Activated CD4-positive, alpha-beta T cell treated with anti-CD3 and anti-CD28 coated beads, Interleukin-2, amount 10 ng/mL, durations not matched to agents 7 days and 5 days (primary cell): ENCODE results near the gene GGTA1. TPM values are rescaled to one million over a fixed set of nuclear protein-coding genes. Genes with fewer than 3 reads are reported as not detected.
"Not testable (repeated sequence)": the region's sequence is repeated elsewhere in the genome, so short reads cannot be mapped to it uniquely, and the experiment has no call there.

ENCODE experiments used
- CTCF ChIA-PET: fragments of 350-600 bp; sonication (Branson Sonifier 250); formaldehyde crosslinking; loops from one replicate; lab custom pipeline; 2021; ENCODE audit warnings: antibody characterized with exemption; lab: Charles Lee
- POLR2A ChIA-PET: fragments of 350-600 bp; sonication (Branson Sonifier 250); formaldehyde crosslinking; loops from one replicate; lab custom pipeline; 2021; ENCODE audit warnings: antibody characterized with exemption; lab: Charles Lee
- DNase-seq: peaks from one replicate; pipeline ENCODE4 v3.0.0-alpha.2; 2020
- H3K27ac Mint-ChIP-seq: one replicate; pipeline ENCODE4 v1.8.0; 2021; ENCODE audit warnings: mild to moderate bottlenecking, moderate library complexity, mixed read lengths
- H3K27me3 Mint-ChIP-seq: one replicate; pipeline ENCODE4 v1.8.0; 2021; ENCODE audit warnings: mixed read lengths
- H3K36me3 Mint-ChIP-seq: one replicate; pipeline ENCODE4 v1.8.0; 2021; ENCODE audit warnings: low read depth, mixed read lengths
- H3K4me1 Mint-ChIP-seq: one replicate; pipeline ENCODE4 v1.8.0; 2021; ENCODE audit warnings: mixed read lengths
- H3K4me3 Mint-ChIP-seq: one replicate; pipeline ENCODE4 v1.8.0; 2021; ENCODE audit warnings: mild to moderate bottlenecking, moderate library complexity, mixed read lengths
- H3K9me3 Mint-ChIP-seq: one replicate; pipeline ENCODE4 v1.8.0; 2021; ENCODE audit warnings: mixed read lengths
- total RNA-seq, 2 experiments: library from RNA; stranded (reverse); gene quantifications; one replicate each; pipeline ENCODE4 v1.2.3, GENCODE V29; 2021

Gene GGTA1
- total RNA-seq, 2 experiments from 2014 or later: not detected

DNA sequence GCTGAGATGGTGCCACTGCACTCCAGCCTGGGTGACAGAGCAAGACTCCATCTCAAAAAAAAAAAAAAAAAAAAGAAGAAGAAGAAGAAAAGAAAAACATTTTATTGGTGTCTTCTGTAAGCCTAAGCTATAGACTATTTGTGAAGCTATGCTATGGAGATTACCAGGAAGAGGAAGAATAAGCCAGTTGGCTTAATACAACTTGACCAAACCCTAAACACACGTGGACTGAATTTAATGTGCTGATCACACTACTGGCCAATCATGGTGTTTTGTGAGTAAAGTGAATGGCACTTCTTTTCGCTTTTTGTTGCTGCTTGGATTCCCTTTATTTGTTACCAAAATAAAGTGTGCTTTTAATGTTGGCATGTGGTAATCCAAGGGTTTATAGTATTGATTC, 49.9 kb downstream of the GGTA1 start:
- ChIA-PET POLR2A (no interaction called here), CTCF (interaction anchor here (1.3 kb wide), 1 partner anchor 101 kb away, joined by 3 read pairs; no protein-coding TSS in a partner anchor)
- no peak overlapping the region for H3K27ac Mint-ChIP-seq
- H3K36me3 Mint-ChIP-seq: no peaks in the 10 kb centered on the region
- H3K27me3 Mint-ChIP-seq: peaks cover 41% of the 10 kb centered on the region
- H3K4me1 Mint-ChIP-seq: peaks cover 11% of the 10 kb centered on the region
- H3K9me3 Mint-ChIP-seq: no peaks in the 10 kb centered on the region
- H3K4me3 Mint-ChIP-seq: no peak overlapping the region
- DNase-seq: no peak

DNA sequence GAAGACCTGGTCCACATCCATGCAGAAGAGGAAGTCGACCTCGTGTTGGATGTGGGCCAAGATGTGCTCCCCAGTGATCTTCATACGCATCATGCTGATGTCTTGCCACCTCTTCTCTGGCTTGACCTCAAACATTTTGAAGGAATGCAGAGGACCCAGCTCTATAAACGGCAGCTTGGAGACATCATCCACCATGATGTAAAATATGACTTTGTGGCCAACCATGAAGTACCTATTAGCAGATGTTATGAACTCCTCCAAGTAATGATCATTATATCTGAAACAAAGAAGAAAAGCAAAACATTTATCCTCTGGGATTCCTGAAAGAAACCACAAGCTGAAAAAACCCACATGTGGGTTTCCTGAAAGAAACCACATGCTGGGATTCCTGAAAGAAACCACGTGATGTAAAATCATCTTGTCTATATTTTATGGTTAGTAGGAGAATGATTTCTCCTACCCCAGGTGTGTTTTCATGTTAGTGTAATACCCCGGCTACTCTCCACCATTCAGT, 52.3 kb downstream of the GGTA1 start:
- ChIA-PET CTCF (interaction anchor here (0.7 to 1.1 kb wide), 2 partner anchors 10 to 249 kb away, joined by 3 to 5 read pairs; no protein-coding TSS in a partner anchor), POLR2A (no interaction called here)
- no peak for DNase-seq
- no peaks in the 10 kb centered on the region for H3K9me3 Mint-ChIP-seq
- H3K36me3 Mint-ChIP-seq: no peaks in the 10 kb centered on the region
- H3K27me3 Mint-ChIP-seq: peaks cover 45% of the 10 kb centered on the region
- H3K27ac Mint-ChIP-seq: no peak overlapping the region
- H3K4me1 Mint-ChIP-seq: peaks cover 11% of the 10 kb centered on the region
- H3K4me3 Mint-ChIP-seq: no peak overlapping the region

DNA sequence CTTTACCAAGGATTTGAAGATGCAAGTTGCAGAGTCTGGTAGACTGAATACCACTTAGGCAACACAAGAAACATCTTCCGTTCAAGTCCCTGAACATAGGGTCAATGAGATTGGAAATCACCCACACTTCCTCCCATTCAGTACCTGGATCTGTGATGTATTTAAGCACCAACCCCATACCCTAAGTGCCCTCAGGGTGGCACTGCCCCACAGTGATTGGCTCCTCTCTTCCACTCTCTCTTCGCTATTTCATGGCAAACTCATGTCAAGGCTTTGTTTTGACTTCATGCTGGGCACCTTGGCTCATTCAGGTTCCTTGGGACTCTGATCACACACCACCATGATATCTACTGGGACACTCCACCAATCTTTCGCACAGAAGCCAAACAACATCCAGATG, 53.7 kb downstream of the GGTA1 start:
- no peak overlapping the region for H3K27ac Mint-ChIP-seq
- no peak for DNase-seq
- H3K9me3 Mint-ChIP-seq: no peaks in the 10 kb centered on the region
- ChIA-PET CTCF (interaction anchor here (0.8 kb wide), 1 partner anchor 253 kb away, joined by 3 read pairs; no protein-coding TSS in a partner anchor), POLR2A (no interaction called here)
- H3K27me3 Mint-ChIP-seq: peaks cover 50% of the 10 kb centered on the region
- H3K4me3 Mint-ChIP-seq: no peak overlapping the region
- peaks cover 11% of the 10 kb centered on the region for H3K4me1 Mint-ChIP-seq
- no peaks in the 10 kb centered on the region for H3K36me3 Mint-ChIP-seq

DNA sequence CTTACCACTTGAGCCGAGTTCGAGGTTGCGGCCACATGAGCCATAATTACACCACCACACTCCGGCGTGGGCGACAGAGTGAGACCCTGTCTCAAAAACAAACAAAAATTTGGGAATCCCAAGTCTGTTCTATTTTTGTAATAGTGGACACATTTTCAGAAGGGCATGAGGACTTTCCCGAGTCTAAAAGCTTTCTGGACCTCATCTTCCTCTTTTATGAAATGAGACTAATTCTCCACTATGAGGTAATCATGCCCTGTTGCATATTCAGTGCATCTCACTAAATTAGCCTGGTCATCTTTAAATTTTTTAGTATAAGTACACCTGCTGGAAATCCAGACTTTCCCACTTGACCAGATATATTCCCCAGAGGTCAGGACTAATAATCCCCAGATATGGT, 55.7 kb downstream of the GGTA1 start:
- Mint-ChIP-seq H3K4me3 (no peak overlapping the region), H3K4me1 (peaks cover 11% of the 10 kb centered on the region)
- CTCF ChIA-PET: interaction anchor here (1.2 kb wide), 1 partner anchor 14 kb away, joined by 3 read pairs; no protein-coding TSS in a partner anchor

DNA sequence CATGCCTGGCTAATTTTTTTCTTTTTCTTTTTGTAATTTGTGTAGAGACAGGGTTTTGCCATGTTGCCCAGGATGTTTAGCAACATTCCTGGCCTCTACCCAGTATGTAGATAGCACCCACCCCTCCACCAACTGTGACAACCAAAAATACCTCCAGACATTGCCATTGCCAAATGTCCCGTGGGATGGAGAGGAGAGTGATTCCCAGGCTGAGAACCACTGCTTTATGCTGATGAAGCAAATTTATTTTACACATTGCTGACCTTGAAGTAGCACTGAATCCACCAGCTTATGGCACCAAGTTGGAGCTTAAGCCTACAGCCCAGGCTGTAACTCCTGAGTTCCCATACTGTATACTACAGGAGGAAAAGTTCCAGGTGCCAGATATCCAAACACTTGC, 58.5 kb downstream of the GGTA1 start:
- Mint-ChIP-seq H3K4me1 (no peaks in the 10 kb centered on the region), H3K36me3 (no peaks in the 10 kb centered on the region), H3K27me3 (peaks cover 48% of the 10 kb centered on the region), H3K9me3 (peaks cover 1% of the 10 kb centered on the region), H3K27ac (no peak overlapping the region), H3K4me3 (no peak overlapping the region)
- CTCF ChIA-PET: interaction anchor here (1.2 kb wide), 1 partner anchor 12 kb away, joined by 3 read pairs; no protein-coding TSS in a partner anchor
- POLR2A ChIA-PET: no interaction called here
- DNase-seq: no peak

More for the DNA sequence above, 55.7 kb downstream of the GGTA1 start:
- no peak overlapping the region for H3K27ac Mint-ChIP-seq
- H3K9me3 Mint-ChIP-seq: no peaks in the 10 kb centered on the region
- POLR2A ChIA-PET: no interaction called here
- peaks cover 56% of the 10 kb centered on the region for H3K27me3 Mint-ChIP-seq
- no peak for DNase-seq
- H3K36me3 Mint-ChIP-seq: no peaks in the 10 kb centered on the region

DNA sequence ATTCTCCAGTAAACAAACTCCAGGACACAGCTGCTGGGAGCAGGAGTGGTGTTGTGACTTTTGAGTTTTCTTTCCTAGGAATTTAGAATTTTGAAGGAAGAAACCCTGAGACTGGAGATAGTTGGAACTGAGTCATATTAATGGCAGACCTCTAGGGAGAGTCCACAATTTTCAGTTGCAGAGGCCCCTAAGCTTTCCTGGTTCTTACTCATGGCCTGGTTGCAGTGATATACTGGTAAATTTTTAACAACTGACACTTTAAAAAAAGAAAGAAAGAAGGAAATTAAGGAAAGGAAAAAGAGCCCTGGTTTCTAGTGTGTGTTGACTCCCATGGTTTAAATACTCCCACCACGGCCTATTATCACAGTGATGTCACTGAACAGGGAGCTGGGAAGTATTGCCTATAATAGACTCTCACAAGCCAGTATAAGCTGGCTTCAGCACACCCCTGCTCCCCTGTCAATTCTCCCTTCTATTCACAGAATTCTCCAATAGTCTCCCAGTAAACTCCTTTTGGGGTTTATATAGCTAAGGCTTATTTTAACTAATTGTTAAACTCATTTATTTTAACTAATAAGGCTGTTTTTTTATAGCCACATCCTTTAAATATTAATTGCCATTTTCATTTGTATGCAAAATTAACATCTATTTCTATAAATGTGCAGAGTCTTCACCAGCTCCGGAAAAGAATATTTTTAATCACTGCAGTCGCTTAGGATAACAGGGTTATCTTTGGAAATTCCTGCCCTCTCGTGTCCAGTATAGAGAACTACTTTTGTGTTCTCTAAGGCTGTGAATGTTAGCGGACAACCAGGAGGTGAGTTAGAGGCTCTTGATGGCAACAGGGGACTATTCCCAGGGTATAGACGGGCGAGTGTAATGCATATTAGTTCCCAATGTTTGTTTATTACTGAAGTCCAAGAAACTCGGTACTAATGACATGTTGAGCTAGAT, 59.7 kb downstream of the GGTA1 start:
- POLR2A ChIA-PET: no interaction called here

DNA sequence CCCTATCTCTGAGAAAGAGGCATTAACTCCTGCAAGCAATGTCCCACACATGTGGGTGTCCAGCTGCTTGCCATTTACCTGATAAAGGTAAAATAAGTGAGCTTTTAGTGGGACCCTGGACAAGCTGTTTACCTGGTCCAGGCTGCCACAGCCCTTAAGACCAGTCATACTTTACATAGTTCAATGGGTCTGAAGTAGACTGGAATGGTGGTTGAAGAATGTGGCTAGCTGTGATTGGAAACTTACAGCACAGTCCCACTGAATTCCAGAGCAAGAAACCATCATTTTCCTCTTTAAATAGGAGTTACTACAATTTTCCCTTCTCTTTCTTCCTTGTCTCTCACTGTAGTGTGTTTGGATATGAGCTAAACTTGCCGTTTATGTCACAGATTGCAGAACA, 60.6 kb downstream of the GGTA1 start:
- Mint-ChIP-seq H3K4me1 (no peaks in the 10 kb centered on the region), H3K27me3 (peaks cover 42% of the 10 kb centered on the region), H3K4me3 (no peak overlapping the region), H3K27ac (no peak overlapping the region), H3K9me3 (peaks cover 1% of the 10 kb centered on the region), H3K36me3 (no peaks in the 10 kb centered on the region)
- DNase-seq: no peak
- POLR2A ChIA-PET: no interaction called here
- CTCF ChIA-PET: interaction anchor here (1.1 to 1.4 kb wide), 2 partner anchors 16 to 119 kb away, joined by 3 to 5 read pairs; no protein-coding TSS in a partner anchor

More for the DNA sequence above, 59.7 kb downstream of the GGTA1 start:
- H3K27me3 Mint-ChIP-seq: peaks cover 46% of the 10 kb centered on the region
- no peak overlapping the region for H3K4me3 Mint-ChIP-seq
- no peak for DNase-seq
- no peak overlapping the region for H3K27ac Mint-ChIP-seq
- CTCF ChIA-PET: interaction anchor here (0.6 to 1.4 kb wide), 4 partner anchors 17 to 120 kb away, joined by 3 to 6 read pairs (median 4); no protein-coding TSS in a partner anchor
- H3K4me1 Mint-ChIP-seq: no peaks in the 10 kb centered on the region
- peaks cover 1% of the 10 kb centered on the region for H3K9me3 Mint-ChIP-seq
- no peaks in the 10 kb centered on the region for H3K36me3 Mint-ChIP-seq

DNA sequence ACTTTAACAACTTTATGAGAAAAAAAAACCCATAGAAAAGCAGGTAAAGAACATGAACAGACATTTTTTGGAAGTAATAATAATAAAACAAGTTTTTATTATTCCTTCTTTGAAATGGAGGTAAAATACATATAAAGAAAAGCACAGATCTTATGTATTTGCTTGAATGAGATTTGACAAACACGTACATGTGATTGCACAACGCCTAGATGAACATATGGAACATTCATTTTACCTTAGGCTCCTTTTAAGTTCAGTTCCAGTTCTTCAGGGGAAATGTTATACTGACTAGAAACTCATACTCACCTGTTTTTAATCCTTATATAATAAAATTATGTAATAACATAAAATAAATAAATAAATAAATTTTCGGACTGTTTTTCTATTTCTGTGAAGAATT, 61.8 kb downstream of the GGTA1 start:
- POLR2A ChIA-PET: no interaction called here
- no peak for DNase-seq
- no peaks in the 10 kb centered on the region for H3K36me3 Mint-ChIP-seq
- H3K4me1 Mint-ChIP-seq: no peaks in the 10 kb centered on the region
- H3K27ac Mint-ChIP-seq: no peak overlapping the region
- no peak overlapping the region for H3K4me3 Mint-ChIP-seq
- CTCF ChIA-PET: no interaction called here
- peaks cover 1% of the 10 kb centered on the region for H3K9me3 Mint-ChIP-seq
- peaks cover 41% of the 10 kb centered on the region for H3K27me3 Mint-ChIP-seq

DNA sequence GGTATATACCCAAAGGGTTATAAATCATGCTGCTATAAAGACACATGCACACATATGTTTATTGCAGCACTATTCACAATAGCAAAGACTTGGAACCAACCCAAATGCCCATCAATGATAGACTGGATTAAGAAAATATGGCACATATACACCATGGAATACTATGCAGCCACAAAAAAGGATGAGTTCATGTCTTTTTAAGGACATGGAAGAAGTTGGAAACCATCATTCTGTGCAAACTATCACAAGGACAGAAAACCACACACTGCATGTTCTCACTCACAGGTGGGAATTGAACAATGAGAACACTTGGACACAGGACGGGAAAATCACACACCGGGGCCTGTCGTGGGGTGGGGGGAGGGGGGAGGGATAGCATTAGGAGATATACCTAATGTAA, 62.6 kb downstream of the GGTA1 start:
- H3K27ac Mint-ChIP-seq, CTCF ChIA-PET, H3K9me3 Mint-ChIP-seq, DNase-seq, H3K4me1 Mint-ChIP-seq, H3K4me3 Mint-ChIP-seq, H3K36me3 Mint-ChIP-seq, POLR2A ChIA-PET: not testable (repeated sequence)
- peaks cover 36% of the 10 kb centered on the region for H3K27me3 Mint-ChIP-seq

DNA sequence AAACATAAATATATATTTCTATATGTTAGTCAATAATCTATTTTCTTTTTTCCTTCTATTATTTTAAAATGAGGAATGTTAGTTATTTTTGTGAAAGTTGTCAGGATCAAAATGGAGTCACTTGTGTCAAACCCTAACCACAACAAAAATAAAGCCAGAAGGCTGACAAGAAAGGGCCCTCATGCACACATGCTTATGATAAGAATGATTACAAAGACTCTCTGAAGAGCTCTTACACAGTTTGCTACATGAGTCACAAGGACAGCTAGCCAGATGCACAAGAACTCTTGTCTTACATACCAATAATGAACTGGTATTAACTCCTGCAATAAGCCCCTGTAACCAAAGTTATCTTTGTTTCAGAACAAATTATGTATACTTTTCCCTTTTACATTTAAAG, 64.7 kb downstream of the GGTA1 start:
- Mint-ChIP-seq H3K9me3 (peaks cover 1% of the 10 kb centered on the region), H3K36me3 (no peaks in the 10 kb centered on the region), H3K27me3 (peaks cover 29% of the 10 kb centered on the region), H3K4me3 (no peak overlapping the region), H3K27ac (no peak overlapping the region), H3K4me1 (no peaks in the 10 kb centered on the region)
- DNase-seq: no peak
- ChIA-PET CTCF (no interaction called here), POLR2A (no interaction called here)

DNA sequence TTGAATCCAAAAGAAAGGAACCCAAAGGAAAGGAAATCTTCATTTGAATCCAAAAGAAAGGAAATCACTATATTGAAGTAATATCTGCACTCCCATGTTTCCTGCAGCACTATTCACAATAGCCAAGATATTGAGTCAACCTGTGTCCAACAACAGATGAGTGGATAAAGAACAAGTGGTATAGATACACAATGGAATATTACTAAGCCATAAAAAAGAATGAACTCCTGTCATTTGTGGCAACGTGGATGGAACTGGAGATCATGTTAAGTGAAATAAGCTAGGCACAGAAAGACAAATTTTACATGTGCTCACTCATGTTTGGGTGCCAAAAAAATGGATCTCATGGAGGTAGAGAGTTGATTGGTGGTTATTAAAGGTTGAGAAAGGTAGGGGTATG, 71.7 kb downstream of the GGTA1 start:
- Mint-ChIP-seq H3K9me3 (no peaks in the 10 kb centered on the region), H3K27ac (no peak overlapping the region), H3K4me3 (no peak overlapping the region), H3K27me3 (peaks cover 29% of the 10 kb centered on the region), H3K4me1 (no peaks in the 10 kb centered on the region), H3K36me3 (no peaks in the 10 kb centered on the region)
- ChIA-PET CTCF (no interaction called here), POLR2A (no interaction called here)
- no peak for DNase-seq

DNA sequence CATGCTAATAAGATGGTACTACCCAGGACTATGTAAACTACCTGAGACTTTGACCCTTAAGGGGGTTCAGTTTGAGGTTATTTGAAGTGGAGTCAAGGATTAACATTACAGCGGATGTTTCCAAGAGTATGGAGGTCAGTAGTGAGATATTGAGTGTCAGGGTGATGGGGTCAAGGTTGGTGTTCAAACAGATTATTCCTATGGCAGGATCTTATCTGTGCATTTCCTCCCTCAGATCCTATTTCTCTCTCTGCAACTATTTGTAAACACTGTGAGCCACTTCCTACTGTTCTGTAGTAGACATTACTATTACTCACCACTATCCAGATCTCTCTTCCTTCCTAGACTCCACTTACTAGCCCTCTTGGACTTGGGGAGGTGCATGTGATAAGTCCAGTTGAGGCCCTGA, 75.6 kb downstream of the GGTA1 start:
- CTCF ChIA-PET: no interaction called here
- peaks cover 37% of the 10 kb centered on the region for H3K27me3 Mint-ChIP-seq
- H3K4me1 Mint-ChIP-seq: peaks cover 4% of the 10 kb centered on the region
- DNase-seq: no peak
- no peak overlapping the region for H3K4me3 Mint-ChIP-seq
- no peaks in the 10 kb centered on the region for H3K9me3 Mint-ChIP-seq
- no peaks in the 10 kb centered on the region for H3K36me3 Mint-ChIP-seq
- POLR2A ChIA-PET: no interaction called here
- H3K27ac Mint-ChIP-seq: no peak overlapping the region

DNA sequence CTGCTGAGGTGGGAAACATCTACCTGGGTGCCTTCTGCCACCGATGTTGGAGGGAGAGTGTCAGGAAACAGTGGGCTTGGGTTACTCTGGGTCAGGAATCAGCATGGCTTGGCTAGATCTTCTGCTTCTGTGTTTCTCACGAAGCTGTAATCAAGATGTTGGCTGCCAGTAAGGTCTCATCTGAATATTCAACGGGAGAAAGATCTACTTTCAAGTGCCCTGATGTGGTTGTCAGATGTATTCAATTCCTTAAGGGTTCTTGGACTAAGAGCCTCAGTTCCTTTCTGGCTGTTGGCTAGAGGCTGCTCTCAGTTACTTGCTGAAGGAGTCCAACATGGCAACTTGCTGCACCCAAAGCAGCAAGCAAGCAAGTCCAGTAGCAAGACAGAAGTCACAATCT, 87.7 kb downstream of the GGTA1 start:
- no peak overlapping the region for H3K4me3 Mint-ChIP-seq
- H3K36me3 Mint-ChIP-seq: no peaks in the 10 kb centered on the region
- CTCF ChIA-PET: interaction anchor here (1.6 kb wide), 1 partner anchor 92 kb away, joined by 6 read pairs; no protein-coding TSS in a partner anchor
- H3K9me3 Mint-ChIP-seq: no peaks in the 10 kb centered on the region
- no peak overlapping the region for H3K27ac Mint-ChIP-seq
- POLR2A ChIA-PET: no interaction called here
- H3K4me1 Mint-ChIP-seq: no peaks in the 10 kb centered on the region
- peaks cover 23% of the 10 kb centered on the region for H3K27me3 Mint-ChIP-seq
- no peak for DNase-seq
